Inferior parietal cortex (tissue), 1 donor: Measurements from ENCODE around the gene AAGAB.

ENCODE experiments used
- DNase-seq: peaks from one replicate; pipeline ENCODE4 v3.0.0-alpha.2; 2016; ENCODE audit errors: extremely low spot score

AAGAB gene

DNA sequence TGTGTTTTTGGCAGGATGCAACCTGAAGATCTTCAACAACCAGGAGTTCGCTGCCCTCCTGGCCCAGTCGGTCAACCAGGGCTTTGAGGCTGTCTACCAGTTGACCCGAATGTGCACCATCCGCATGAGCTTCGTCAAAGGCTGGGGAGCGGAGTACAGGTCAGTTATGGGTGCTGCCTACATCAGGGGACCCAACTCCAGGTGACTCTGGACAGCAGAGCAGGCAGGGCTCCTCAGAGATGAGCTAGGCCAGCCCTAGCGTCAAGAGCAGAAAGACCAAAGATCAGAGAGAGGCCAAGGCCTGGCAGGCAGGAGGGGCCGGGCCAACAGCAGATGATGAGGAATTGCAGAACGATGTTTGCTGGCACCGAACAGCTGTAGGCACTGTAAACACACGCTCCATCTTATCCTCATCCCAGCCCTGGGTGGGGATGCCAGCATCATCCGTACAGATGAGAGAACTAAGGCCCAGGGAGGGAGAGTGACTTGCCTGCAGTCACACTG lies 67.1 kb downstream of the AAGAB start:
- DNase-seq = no peak

DNA sequence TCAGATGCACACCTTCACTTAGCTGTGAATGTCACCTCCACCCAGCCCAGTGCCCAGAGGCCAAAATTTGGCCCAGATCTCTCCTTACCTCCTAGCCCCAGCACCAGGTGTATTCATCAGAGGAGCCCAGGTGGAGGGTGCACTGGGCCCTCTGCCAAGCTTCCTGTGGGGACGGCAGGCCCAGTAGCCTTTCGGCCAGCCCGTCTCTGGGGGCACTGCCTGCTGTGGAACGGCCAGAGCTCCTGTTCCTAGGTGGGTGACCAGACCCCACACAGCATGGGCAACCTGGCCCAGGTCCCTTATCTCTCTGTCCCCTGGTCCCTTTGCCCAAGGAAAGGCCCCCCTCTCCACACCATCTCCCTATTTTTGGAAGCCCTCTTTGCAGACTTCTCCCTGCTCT lies 67.8 kb downstream of the AAGAB start:
- no peak for DNase-seq

- no peak for DNase-seq
These were observed 68.2 kb downstream of the AAGAB start for GRCh38 chr15:67186226-67186649.

DNA sequence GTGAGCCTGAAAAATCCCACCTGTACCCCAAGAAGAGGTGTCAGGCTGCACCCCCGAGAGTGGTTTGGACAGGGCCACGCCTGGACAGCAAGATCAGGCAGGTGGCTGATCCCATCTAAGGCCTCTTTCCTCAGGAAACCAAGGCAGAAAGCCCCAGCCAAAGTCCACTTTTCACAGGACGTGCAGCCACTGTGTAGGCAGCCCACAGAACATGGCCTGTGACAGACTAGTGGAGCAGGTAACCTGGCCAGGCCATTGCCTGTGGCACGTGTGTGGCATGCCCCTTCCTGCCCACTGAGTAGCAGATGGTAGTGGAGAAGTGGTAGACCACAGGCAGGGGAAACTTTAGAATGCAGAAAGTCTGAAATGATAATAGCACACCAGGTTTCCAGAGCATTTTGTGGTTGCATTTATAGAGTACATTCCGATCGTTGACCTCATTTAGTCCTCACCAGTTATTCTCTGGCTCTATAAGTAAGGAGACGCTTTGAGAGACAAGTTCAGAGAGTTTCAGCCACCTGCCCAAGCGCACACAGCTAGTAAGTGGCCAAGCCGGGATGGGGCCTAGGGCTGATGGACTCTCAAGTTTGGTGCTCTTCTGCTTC lies 68.7 kb downstream of the AAGAB start:
- DNase-seq = no peak

DNA sequence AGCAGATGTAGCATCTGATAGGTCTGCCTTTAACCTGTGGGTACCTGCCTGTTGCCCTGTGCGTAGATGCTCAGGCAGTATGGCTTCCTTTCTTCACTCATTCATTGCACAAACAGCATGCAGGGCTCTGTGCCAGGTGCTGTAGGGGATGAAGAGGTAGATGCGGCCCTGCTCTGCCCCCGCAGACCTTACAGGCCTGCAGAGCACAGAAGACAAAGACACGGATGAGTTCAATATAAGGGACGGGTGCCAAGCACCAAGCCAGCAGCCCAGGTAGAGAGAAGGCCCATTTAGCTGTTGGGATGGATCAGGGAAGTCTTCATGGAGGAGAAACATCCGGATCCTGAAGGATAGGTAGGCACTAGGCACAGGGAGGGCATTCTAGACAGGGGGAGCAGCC lies 69.4 kb downstream of the AAGAB start:
- no peak for DNase-seq

DNA sequence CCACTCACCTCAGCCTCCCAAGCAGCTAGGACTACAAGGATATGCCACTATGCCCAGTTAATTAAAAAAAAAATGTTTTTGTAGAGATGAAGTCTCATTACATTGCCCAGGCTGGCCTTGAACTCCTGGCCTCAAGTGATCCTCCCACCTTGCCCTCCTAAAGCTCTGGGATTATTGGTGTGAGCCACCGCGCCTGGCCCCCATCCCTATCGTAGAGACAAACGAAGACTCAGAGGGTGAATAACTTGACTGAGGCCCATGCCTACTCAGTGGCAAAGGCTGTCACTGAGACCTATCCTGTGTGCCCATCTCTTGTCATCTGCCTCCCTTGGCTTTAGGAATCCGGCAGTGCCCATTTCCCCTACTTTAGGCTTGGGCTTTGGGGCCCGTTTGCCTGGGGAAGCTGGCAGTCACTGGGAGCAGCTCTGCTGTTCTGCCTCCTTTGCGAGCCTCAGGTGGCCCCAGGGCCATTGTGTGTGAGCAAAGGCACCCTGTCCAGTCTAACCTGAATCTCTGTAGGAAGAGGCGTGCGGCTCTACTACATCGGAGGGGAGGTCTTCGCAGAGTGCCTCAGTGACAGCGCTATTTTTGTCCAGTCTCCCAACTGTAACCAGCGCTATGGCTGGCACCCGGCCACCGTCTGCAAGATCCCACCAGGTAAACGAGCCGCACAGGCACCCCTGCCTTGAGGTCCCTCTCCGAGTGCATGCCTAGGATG lies 70.1 kb downstream of the AAGAB start:
- no peak for DNase-seq

- no peak for DNase-seq
These were observed 70.9 kb downstream of the AAGAB start for GRCh38 chr15:67183443-67184169.

DNA sequence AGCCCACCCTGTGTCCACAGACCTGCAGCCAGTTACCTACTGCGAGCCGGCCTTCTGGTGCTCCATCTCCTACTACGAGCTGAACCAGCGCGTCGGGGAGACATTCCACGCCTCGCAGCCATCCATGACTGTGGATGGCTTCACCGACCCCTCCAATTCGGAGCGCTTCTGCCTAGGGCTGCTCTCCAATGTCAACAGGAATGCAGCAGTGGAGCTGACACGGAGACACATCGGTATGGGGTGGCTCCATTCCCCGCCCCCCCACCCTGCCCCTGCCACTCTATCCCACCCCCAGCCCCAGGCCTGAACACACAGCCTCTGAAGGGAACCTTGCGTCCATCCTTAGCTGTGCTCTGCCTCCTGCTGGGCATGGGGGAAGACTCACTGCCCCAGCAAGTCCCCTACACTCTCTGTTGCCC lies 73.2 kb downstream of the AAGAB start:
- DNase-seq = no peak

GRCh38 chr15:67180514-67181191 lies 73.8 kb downstream of the AAGAB start:
- no peak for DNase-seq

GRCh38 chr15:67180035-67180434 lies 74.4 kb downstream of the AAGAB start:
- no peak for DNase-seq

GRCh38 chr15:67179411-67179995 lies 75.0 kb downstream of the AAGAB start:
- no peak for DNase-seq

DNA sequence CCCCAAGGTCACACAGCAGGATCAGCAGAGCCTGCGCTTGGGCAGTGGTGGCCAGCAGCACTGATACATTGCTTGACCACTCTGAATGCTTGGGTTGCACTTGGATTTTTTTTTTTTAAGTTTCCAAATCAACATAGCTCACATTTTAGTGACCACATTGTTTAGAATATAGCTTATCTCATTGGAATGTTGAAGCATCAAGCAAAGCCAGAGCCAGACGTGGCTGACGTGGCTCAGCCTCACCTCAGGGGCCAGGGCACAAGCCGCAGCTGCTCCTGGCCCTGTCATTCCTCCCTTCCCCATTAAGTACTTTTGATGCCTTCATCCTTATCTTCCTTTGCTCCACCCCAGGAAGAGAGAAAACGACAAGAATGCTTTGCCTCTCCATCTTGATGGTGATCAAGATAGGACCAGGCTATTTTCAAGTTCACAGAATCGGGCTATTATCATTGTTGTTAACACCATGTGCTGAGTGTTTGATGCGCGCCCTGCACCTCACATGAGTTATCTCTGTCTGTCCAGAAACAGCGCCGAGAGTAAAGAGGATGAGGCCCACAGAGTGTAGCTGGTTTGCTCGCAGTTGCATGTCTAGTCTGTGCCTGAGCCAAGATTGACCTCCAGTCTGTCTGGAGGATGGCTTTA lies 75.8 kb downstream of the AAGAB start:
- DNase-seq = no peak

GRCh38 chr15:67177752-67178151 lies 76.7 kb downstream of the AAGAB start:
- DNase-seq = no peak

- DNase-seq = no peak
These were observed 78.1 kb downstream of the AAGAB start for GRCh38 chr15:67176195-67176971.

GRCh38 chr15:67175643-67176071 lies 78.8 kb downstream of the AAGAB start:
- DNase-seq = no peak

GRCh38 chr15:67174864-67175573 lies 79.4 kb downstream of the AAGAB start:
- DNase-seq = no peak

GRCh38 chr15:67174446-67174845 lies 80.0 kb downstream of the AAGAB start:
- no peak for DNase-seq

- DNase-seq = no peak
These were observed 80.7 kb downstream of the AAGAB start for GRCh38 chr15:67173786-67174185.

GRCh38 chr15:67173005-67173404 lies 81.5 kb downstream of the AAGAB start:
- DNase-seq = no peak

GRCh38 chr15:67172172-67172571 lies 82.3 kb downstream of the AAGAB start:
- DNase-seq = no peak
